HCT116 (cell line): ENCODE data around the gene RAB3C. TPM values are rescaled to one million over a fixed set of nuclear protein-coding genes. Genes with fewer than 3 reads are reported as not detected.

ENCODE experiments used
- ATAC-seq: fragments of 200-7000 bp; cut with Tn5 transposase; 2 replicates; pipeline ENCODE4 v1.9.1; 2020; ENCODE audit warnings: mild to moderate bottlenecking, moderate library complexity
- BruUV-seq: library from RNA; stranded (reverse); fragments of 400-500 nt; replicated peaks from 2 replicates; lab custom pipeline; 2021; lab: Mats Ljungman, UMichigan
- CTCF ChIA-PET: fragments of 300-600 bp; sonication (Branson Sonifier 250); formaldehyde crosslinking; loops from one replicate; lab custom pipeline; 2021; ENCODE audit warnings: antibody characterized with exemption; lab: Charles Lee
- POLR2A ChIA-PET: fragments of 300-600, 350-600 bp; sonication (Branson Sonifier 250); formaldehyde crosslinking; loops from one replicate; lab custom pipeline; 2021; ENCODE audit warnings: antibody characterized with exemption; lab: Charles Lee
- RAD21 ChIA-PET, 2 experiments: fragments of 300-600 bp; sonication (Branson Sonifier 250); formaldehyde crosslinking; loops; one replicate each; lab custom pipeline; 2023; ENCODE audit warnings: low total read pairs in 2 of 2; ENCODE audit not compliant: uncharacterized antibody in 2 of 2, unreplicated experiment in 2 of 2, low non-redundant PET in 1 of 2; lab: Charles Lee
- DNase-seq: peaks from one replicate; pipeline ENCODE4 v3.0.0-alpha.2; 2010; ENCODE audit warnings: low read depth, low spot score
- H2AFZ ChIP-seq: fragments of 200-600 bp; shearing (Covaris generic), sonication (generic); 2 replicates; pipeline ENCODE4 v1.6.1; 2017; ENCODE audit warnings: low read depth, mixed run types, mixed read lengths, antibody characterized with exemption, low read length; ENCODE audit not compliant: poor library complexity, severe bottlenecking
- H3K27ac ChIP-seq: 2 replicates; pipeline ENCODE4 v1.5.1; 2012; ENCODE audit warnings: low read depth, low read length
- H3K27me3 ChIP-seq: fragments of 200-600 bp; sonication (generic); 2 replicates; pipeline ENCODE4 v1.6.1; 2016; ENCODE audit warnings: mixed run types, low read length, mixed read lengths; ENCODE audit not compliant: insufficient read depth
- H3K36me3 ChIP-seq, 2 experiments: fragments of 200-500 bp in 1 of 2; fragments of 200-600 bp in 1 of 2; sonication (Bioruptor generic) in 1 of 2; sonication (generic) in 1 of 2; 2 replicates each; pipeline versions ENCODE4 v1.5.1 to v1.6.1; 2014 to 2016; ENCODE audit warnings: low read length in 2 of 2, inconsistent platforms in 1 of 2, mixed read lengths in 1 of 2, mixed run types in 1 of 2; ENCODE audit not compliant: insufficient read depth in 2 of 2, control insufficient read depth in 1 of 2
- H3K4me1 ChIP-seq, 2 experiments: fragments of 200-600 bp in 1 of 2; sonication (generic) in 1 of 2; 2 replicates each; pipeline versions ENCODE4 v1.5.1 to v1.6.1; 2012 to 2017; ENCODE audit warnings: low read length in 2 of 2, inconsistent platforms in 1 of 2, mild to moderate bottlenecking in 1 of 2, mixed read lengths in 1 of 2, mixed run types in 1 of 2, moderate library complexity in 1 of 2; ENCODE audit not compliant: insufficient read depth in 2 of 2, control insufficient read depth in 1 of 2
- H3K4me2 ChIP-seq: fragments of 200-600 bp; sonication (generic); 2 replicates; pipeline ENCODE4 v1.6.1; 2017; ENCODE audit warnings: mixed run types, low read length, mixed read lengths
- H3K4me3 ChIP-seq, 2 experiments: fragments of 200-600 bp in 1 of 2; sonication (generic) in 1 of 2; replicated peaks in 1 of 2; 2 replicates each; pipeline ENCODE4 v1.5.1; 2011 to 2016; ENCODE audit warnings: low read length in 2 of 2, control low read depth in 1 of 2, low read depth in 1 of 2, mild to moderate bottlenecking in 1 of 2, mixed read lengths in 1 of 2, mixed run types in 1 of 2
- H3K79me2 ChIP-seq: fragments of 200-600 bp; sonication (generic); 2 replicates; pipeline ENCODE4 v1.6.1; 2017; ENCODE audit warnings: mild to moderate bottlenecking, mixed run types, low read length, moderate library complexity, mixed read lengths; ENCODE audit not compliant: insufficient read depth
- H3K9ac ChIP-seq: fragments of 200-600 bp; sonication (generic); 2 replicates; pipeline ENCODE4 v1.6.1; 2016; ENCODE audit warnings: low read length, mixed read lengths
- H3K9me2 ChIP-seq: fragments of 200-600 bp; sonication (generic), shearing (Covaris generic); 2 replicates; pipeline ENCODE4 v1.6.1; 2017; ENCODE audit warnings: mixed run types, mild to moderate bottlenecking, moderate library complexity; ENCODE audit not compliant: insufficient read depth
- H3K9me3 ChIP-seq, 2 experiments: fragments of 200-500 bp in 1 of 2; fragments of 200-600 bp in 1 of 2; sonication (Bioruptor generic) in 1 of 2; sonication (generic) in 1 of 2; 2 replicates each; pipeline ENCODE4 v1.6.1; 2014 to 2017; ENCODE audit warnings: low read length in 2 of 2, mixed read lengths in 2 of 2, inconsistent platforms in 1 of 2, low read depth in 1 of 2, mild to moderate bottlenecking in 1 of 2, mixed run types in 1 of 2, moderate library complexity in 1 of 2; ENCODE audit not compliant: control insufficient read depth in 1 of 2, insufficient read depth in 1 of 2
- H4K20me1 ChIP-seq: fragments of 200-600 bp; sonication (generic), shearing (Covaris generic); 2 replicates; pipeline ENCODE4 v1.6.1; 2017; ENCODE audit warnings: mixed run types, mild to moderate bottlenecking, moderate library complexity; ENCODE audit not compliant: insufficient read depth
- EGR1 ChIP-seq: IDR thresholded peaks from 2 replicates; pipeline ENCODE4 v1.6.1; 2012; ENCODE audit warnings: low read depth
- EZH2 ChIP-seq: fragments of 200-600 bp; sonication (generic); IDR thresholded peaks from 2 replicates; pipeline ENCODE4 v1.6.1; 2017; ENCODE audit warnings: antibody characterized with exemption, mixed run types
- FOSL1 ChIP-seq: IDR thresholded peaks from 2 replicates; pipeline ENCODE4 v1.6.1; 2012; ENCODE audit warnings: low read depth
- POLR2AphosphoS5 ChIP-seq: IDR thresholded peaks from 2 replicates; pipeline ENCODE4 v1.6.1; 2011; ENCODE audit warnings: mild to moderate bottlenecking, low read depth, low read length, moderate library complexity
- RAD21 ChIP-seq: IDR thresholded peaks from 2 replicates; pipeline ENCODE4 v1.6.1; 2012; ENCODE audit warnings: low read depth, mild to moderate bottlenecking
- REST ChIP-seq: IDR thresholded peaks from 2 replicates; pipeline ENCODE4 v1.6.1; 2012; ENCODE audit warnings: low read depth
- SIN3A ChIP-seq: IDR thresholded peaks from 2 replicates; pipeline ENCODE4 v1.6.1; 2012; ENCODE audit warnings: low read depth
- SRF ChIP-seq: IDR thresholded peaks from 2 replicates; pipeline ENCODE4 v1.6.1; 2012; ENCODE audit warnings: low read depth
- intact Hi-C: fragments of 100-400 bp; cut with micrococcal nuclease; formaldehyde crosslinking; loops from 2 replicates; pipeline ENCODE4 v1.10.0; 2022
- total RNA-seq: library from RNA; stranded (reverse); gene quantifications from one replicate; pipeline ENCODE4 v1.2.1, GENCODE V29; 2021; ENCODE audit not compliant: unreplicated experiment

Gene RAB3C
- total RNA-seq, 1 experiment from 2014 or later: not detected

GRCh38 chr5:58797021-58797420 lies 214.1 kb downstream of the RAB3C start (continued):
- TF ChIP-seq POLR2AphosphoS5 (no peak), SRF (no peak), REST (no peak), SIN3A (no peak), RAD21 (no peak), EGR1 (no peak)
- TF ChIP-seq, all 23 proteins: peak for 0

- Histone ChIP-seq H3K27me3 (peaks cover 26% of the 10 kb centered on the region), H2AFZ (no peak overlapping the region), H3K36me3 (no peaks in the 10 kb centered on the region), H3K27ac (no peak overlapping the region), H4K20me1 (no peaks in the 10 kb centered on the region), H3K4me2 (no peak overlapping the region), H3K9ac (no peak overlapping the region), H3K4me3 (no peak overlapping the region), H3K9me3 (no peaks in the 10 kb centered on the region), H3K4me1 (no peaks in the 10 kb centered on the region), H3K9me2 (no peaks in the 10 kb centered on the region)
- ChIA-PET RAD21 (no interaction called here), CTCF (no interaction called here)
- no peak for ATAC-seq
- no peak for DNase-seq
- TF ChIP-seq FOSL1 (no peak), EZH2 (no peak)
- TF ChIP-seq, all 23 proteins: peak for 0
- no TSS peak for BruUV-seq
- POLR2A ChIA-PET: no interaction called here
- intact Hi-C loops: no loop called here
- H3K79me2 ChIP-seq: no peaks in the 10 kb centered on the region
These were observed 217.5 kb downstream of the RAB3C start for GRCh38 chr5:58800356-58800755.
